Stimulated activated CD8-positive, alpha-beta memory T cell treated with anti-CD3 and anti-CD28 coated beads, Interleukin-15, amount 100 ng/mL, for 1 hour (primary cell): Measurements from ENCODE around the gene KCNQ1.
"Not testable (repeated sequence)": the region's sequence is repeated elsewhere in the genome, so short reads cannot be mapped to it uniquely, and the experiment has no call there.

Source experiments
- DNase-seq: peaks from one replicate; pipeline ENCODE4 v3.0.0-alpha.2; 2020; ENCODE audit warnings: low read depth

The KCNQ1 gene

GRCh38 chr11:2474059-2474901 lies 29.5 kb downstream of the KCNQ1 start:
- no peak for DNase-seq

DNA sequence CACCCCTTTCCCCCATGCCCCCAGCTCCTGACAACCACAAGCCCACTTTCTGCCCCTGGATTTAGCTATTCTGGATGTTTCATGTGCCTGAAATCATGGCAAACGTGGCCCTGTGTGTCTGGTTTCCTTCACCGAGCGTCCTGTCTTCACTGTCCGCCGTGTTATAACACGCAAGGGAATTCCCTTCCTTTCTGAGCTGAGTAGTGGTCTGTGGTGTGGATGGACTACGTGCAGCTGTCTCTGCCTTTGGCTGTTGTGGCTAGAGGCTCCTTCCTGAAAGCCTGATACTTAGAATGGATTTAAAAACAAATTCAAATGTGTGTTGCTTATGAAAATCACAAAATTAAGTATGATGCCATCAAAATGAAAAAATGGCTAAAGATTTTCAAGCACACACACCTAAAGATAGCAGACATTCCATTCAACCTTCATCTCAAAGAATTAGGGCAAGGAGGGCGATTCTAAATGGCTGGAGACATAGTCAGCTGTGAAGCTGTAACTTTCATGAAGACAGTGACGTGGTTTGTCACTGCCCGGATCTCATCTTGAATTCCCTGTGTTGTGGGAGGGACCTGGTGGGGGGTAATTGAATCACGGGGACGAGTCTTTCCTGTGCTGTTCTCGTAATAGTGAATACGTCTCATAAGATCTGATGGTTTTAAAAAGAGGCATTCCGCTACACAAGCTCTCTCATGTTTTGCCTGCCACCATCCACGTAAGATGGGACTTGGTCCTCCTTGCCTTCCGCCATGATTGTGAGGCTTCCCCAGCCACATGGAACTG lies 30.5 kb downstream of the KCNQ1 start:
- DNase-seq = no peak

DNA sequence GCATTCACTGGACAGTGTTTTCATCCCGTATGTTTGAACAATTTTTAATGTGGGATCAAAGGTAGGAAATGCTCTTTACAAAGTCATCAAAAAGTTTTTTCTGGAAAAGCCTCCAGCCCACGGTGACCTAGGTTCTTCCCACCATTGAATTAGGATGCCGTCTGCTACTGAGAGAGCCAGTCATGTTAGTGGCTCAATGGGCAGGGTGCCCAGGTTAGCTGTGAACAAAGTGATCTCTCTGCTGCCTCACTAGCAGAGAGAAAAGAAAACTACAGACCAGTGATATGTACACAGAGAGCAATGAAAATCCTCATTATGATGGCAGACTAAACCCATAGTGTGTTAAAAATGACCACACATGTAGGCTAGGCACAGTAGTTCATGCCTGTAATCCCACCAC lies 32.4 kb downstream of the KCNQ1 start:
- DNase-seq = no peak

- no peak for DNase-seq
Observed at GRCh38 chr11:2477936-2478335, 33.1 kb downstream of the KCNQ1 start.

DNA sequence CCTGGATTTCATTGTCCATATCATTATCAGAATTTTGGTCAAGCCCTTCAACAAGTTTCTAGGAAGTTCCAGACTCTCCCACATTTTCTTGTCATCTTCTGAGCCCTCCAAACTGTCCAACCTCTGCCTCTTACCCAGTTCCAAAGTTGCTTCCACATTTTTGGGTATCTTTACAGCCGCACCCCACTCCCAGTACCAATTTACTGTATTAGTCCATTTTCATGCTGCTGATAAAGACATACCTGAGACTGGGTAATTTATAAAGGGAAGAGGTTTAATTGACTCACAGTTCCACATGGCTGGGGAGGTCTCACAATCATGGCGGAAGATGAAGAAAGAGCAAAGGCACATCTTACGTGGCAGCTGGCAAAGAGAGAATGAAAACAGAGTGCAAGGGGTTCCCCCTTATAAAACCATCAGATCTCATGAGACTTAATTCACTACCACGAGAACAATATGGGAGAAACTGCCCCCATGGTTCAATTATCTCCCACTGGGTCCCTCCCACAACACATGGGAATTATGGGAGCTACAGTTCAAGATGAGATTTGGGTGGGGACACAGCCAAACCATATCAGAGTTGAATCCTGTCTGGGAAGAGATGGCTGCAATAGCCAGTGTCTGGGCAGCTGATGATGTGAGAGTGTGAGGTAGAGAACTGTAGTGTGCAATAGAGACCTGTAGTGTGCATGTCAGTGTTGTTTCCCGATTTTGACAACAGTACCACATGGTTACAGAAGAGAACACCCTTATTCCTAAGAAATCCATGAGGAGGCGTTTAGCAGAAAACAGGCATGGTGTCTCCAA lies 35.5 kb downstream of the KCNQ1 start:
- not testable (repeated sequence) for DNase-seq

GRCh38 chr11:2480874-2481220 lies 36.0 kb downstream of the KCNQ1 start:
- DNase-seq = no peak

DNA sequence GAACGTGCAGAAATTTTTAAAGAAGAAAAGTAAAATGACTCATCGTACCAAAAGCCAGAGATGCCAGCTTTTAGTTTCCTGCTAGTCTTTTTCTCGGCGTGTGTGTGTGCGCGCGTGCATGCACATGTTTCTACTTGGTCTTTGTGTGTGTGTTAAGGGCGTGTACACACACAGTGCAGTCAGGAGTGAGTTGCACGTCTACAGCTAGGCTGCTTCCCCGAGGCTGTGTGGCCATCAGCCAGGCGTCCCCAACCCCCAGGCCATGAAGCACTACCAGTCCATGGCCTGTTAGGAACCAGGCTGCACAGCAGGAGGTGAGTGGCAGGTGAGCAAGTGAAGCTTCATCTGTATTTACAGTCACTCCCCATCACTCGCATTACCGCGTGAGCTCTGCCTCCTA lies 36.4 kb downstream of the KCNQ1 start:
- no peak for DNase-seq

DNA sequence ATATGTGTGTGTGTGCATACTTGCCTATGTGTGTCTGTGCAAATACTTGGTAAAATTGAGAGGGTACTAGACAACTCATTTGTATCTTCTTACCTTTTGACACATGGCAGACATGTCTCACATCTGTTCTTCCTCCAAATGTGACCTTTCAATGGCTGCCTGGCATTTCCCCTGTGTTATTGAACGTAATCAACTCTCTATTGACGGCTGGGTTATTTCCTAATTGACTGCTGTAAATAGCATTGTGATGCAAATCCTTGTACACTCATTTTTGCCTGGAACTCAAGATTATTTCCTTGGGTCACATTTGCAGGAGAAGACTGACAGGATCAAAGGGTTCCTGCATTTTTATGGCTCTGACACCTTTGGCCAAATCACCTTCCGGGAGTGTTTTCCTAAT lies 37.4 kb downstream of the KCNQ1 start:
- no peak for DNase-seq

DNA sequence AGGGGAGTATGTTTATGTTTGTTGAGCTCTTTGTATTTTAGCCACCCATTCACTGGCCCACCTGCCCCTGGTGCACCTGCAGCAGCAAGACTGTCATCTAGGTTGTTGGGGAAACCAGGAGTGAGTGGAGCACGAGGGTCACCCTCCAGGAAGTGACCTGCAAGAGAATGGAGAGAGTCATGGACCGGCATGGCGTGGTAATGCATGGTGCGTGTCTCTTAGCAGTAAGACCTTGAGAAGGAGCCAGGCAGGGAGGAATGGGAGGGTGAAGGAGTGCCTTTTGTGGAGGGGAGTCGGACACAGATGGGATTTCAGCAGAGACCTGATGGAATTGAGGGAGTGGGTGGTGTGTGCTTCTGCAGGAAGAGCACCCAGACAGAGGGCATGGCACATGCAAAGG lies 37.9 kb downstream of the KCNQ1 start:
- DNase-seq = no peak

DNA sequence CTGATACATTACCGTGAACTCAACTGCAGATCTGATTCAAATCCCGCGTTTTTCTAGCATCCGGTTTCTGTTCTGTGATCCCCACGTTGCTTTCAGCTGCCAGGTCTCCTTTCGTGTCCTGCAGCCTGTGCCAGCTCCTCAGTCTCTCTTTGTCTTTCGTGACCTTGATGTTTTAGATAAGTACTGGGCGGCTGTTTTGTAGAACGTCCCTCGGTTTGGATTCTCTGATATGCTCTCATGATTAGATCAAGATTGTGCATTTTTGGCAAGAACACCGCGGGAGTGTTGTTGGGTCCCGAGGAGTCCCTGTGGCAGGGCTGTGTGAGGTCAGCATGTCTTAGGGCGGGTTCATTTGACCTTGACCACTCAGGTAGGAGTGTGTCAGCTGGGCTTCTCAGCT lies 38.6 kb downstream of the KCNQ1 start:
- no peak for DNase-seq

- DNase-seq = no peak
Observed at GRCh38 chr11:2484576-2485125, 39.8 kb downstream of the KCNQ1 start.

- DNase-seq = no peak
Observed at GRCh38 chr11:2488004-2488403, 43.2 kb downstream of the KCNQ1 start.

GRCh38 chr11:2489083-2489482 lies 44.3 kb downstream of the KCNQ1 start:
- no peak for DNase-seq

- DNase-seq = not testable (repeated sequence)
Observed at GRCh38 chr11:2497951-2498350, 53.1 kb downstream of the KCNQ1 start.

GRCh38 chr11:2498750-2499149 lies 53.9 kb downstream of the KCNQ1 start:
- DNase-seq = no peak

- no peak for DNase-seq
Observed at GRCh38 chr11:2507212-2507901, 62.5 kb downstream of the KCNQ1 start.

GRCh38 chr11:2507945-2508749 lies 63.3 kb downstream of the KCNQ1 start:
- DNase-seq = no peak

DNA sequence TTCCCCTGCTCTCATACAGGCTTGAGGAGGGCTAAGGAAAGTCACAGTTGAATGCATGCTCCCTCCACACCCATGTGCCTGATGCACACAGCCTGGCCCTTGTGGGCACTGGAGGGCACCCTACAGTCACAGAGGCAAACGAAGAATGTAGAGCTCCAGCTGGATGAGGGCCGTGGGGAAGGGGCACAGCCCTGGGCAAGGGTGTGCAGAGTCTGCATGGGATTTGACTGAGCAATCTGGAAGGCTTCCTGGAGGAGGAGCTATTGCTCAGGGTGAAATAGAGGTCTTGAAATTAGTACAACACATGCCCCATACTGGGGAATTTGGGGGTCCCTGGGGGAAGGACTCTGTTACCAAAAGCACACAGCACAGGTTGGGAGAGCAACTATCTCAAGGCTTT lies 64.0 kb downstream of the KCNQ1 start:
- DNase-seq = no peak

DNA sequence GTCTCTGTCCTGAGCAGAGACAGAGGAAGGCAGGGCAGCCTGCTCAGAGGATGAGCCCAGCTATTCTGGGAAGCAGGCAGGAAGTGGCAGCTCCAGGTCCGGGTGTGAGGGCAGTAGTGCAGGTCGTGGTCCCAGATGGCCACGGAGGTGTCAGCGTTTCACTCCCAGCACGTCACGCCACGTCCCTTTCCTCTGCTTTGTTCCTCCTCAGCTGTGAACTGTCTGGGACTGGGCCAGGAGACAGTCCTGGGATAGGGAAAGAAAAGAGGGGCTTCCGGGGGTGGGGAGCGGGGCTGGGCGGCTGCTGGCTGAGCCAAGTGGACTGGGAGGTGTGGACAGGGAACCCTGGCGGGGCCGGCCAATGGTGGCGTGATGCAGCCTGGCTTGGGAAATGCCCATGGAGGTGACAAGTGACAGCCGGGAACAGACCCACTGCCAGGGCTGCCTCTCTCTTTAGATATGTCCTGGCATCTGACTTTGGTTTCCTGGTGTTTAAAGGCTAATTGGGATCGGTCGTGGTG lies 64.7 kb downstream of the KCNQ1 start:
- DNase-seq = no peak

GRCh38 chr11:2510626-2511402 lies 66.0 kb downstream of the KCNQ1 start:
- DNase-seq = no peak
